GM12878 (cell line): Measurements from ENCODE around the gene PRR12.
A peak's percentile ranks its signal among the peaks of the same experiment; 100 is the strongest.

Experiments
- BRCA1 ChIP-seq: IDR thresholded peaks from 2 replicates; pipeline ENCODE4 v1.6.1; 2011; ENCODE audit warnings: low read depth, low read length, improper control_type of control experiment
- CHD2 ChIP-seq: IDR thresholded peaks from 2 replicates; pipeline ENCODE4 v1.6.1; 2011; ENCODE audit warnings: low read depth, low read length, improper control_type of control experiment, borderline replicate concordance
- CREB1 ChIP-seq: IDR thresholded peaks from 2 replicates; pipeline ENCODE4 v1.6.1; 2012; ENCODE audit warnings: low read depth, mild to moderate bottlenecking, inconsistent platforms
- CTCF ChIP-seq, 3 experiments: IDR thresholded peaks in 2 of 3; conservative IDR thresholded peaks in 1 of 3; 2 replicates each; pipeline ENCODE4 v1.5.1; 2011; ENCODE audit warnings: low read depth in 3 of 3, low read length in 3 of 3, mild to moderate bottlenecking in 3 of 3, control low read depth in 2 of 3, moderate library complexity in 2 of 3, inconsistent platforms in 1 of 3, mixed read lengths in 1 of 3; ENCODE audit not compliant: control insufficient read depth in 2 of 3, insufficient read depth in 1 of 3; ENCODE audit errors: extremely low read depth in 1 of 3
- ETV6 ChIP-seq, 2 experiments: fragments of 450-650 bp in 1 of 2; IDR thresholded peaks in 1 of 2; conservative IDR thresholded peaks in 1 of 2; 2 replicates each; pipeline ENCODE4 v1.6.1; 2014; ENCODE audit warnings: antibody characterized with exemption in 1 of 2, borderline replicate concordance in 1 of 2, low read depth in 1 of 2, mild to moderate bottlenecking in 1 of 2, moderate library complexity in 1 of 2
- EZH2 ChIP-seq: IDR thresholded peaks from 2 replicates; pipeline ENCODE4 v1.6.1; 2012; ENCODE audit warnings: low read depth, mild to moderate bottlenecking, control low read depth, inconsistent platforms, low read length, borderline replicate concordance; ENCODE audit not compliant: control insufficient read depth
- NFXL1 ChIP-seq: fragments of 450-650 bp; IDR thresholded peaks from 2 replicates; pipeline ENCODE4 v1.6.1; 2017; ENCODE audit warnings: antibody characterized with exemption, mild to moderate bottlenecking, borderline replicate concordance
- POLR2A ChIP-seq: IDR thresholded peaks from 2 replicates; pipeline ENCODE4 v1.6.1; 2011; ENCODE audit warnings: low read depth, mild to moderate bottlenecking, low read length
- SMC3 ChIP-seq: IDR thresholded peaks from 2 replicates; pipeline ENCODE4 v1.6.1; 2011; ENCODE audit warnings: low read length, improper control_type of control experiment, borderline replicate concordance
- SP1 ChIP-seq: IDR thresholded peaks from one replicate; pipeline ENCODE4 v1.6.1; 2011; ENCODE audit warnings: low read depth, low read length
- YBX1 ChIP-seq: fragments of 450-650 bp; IDR thresholded peaks from 2 replicates; pipeline ENCODE4 v1.6.1; 2016; ENCODE audit warnings: antibody characterized with exemption
- ZBTB33 ChIP-seq: fragments of 450-650 bp; IDR thresholded peaks from 2 replicates; pipeline ENCODE4 v1.6.1; 2017; ENCODE audit warnings: mild to moderate bottlenecking

- TF ChIP-seq BRCA1 (no peak), ZBTB33 (no peak), CTCF (IDR thresholded peaks at IDR 0.05 in 2 of 3, conservative IDR thresholded peaks at IDR 0.05 in 1 of 3; ENCODE audit: control insufficient read depth in 2 of 3, extremely low read depth in 1 of 3, insufficient read depth in 1 of 3, low read depth in 3 of 3, low read length in 3 of 3) (no peak), SMC3 (no peak), ETV6 (conservative IDR thresholded peaks at IDR 0.05 in 1 of 2, IDR thresholded peaks at IDR 0.05 in 1 of 2; ENCODE audit: borderline replicate concordance in 1 of 2, low read depth in 1 of 2) (no peak), YBX1 (no peak), CHD2 (0 out of 2 replicates have a peak, but pooled peaks have one; percentile 36), SP1 (peak; percentile 63), NFXL1 (no peak), EZH2 (no peak), POLR2A (peak; percentile 94), CREB1 (no peak; the same call in 1 of the 2 replicates)
Observed at GRCh38 chr19:49640113-49640898, 49.3 kb downstream of the PRR12 start, which contains the start of gene RRAS.
